Measurements from ENCODE around the gene KRT79. TPM values are rescaled to one million over a fixed set of nuclear protein-coding genes. Genes with fewer than 3 reads are reported as not detected.

The KRT79 gene
- total and polyA plus RNA-seq, 9 of the 15 experiments (the other 6 are each of a cell fraction or from before 2014, with no cell fraction given) = 0.03 to 2.3 (median 0.23) TPM; not detected in 2

DNA sequence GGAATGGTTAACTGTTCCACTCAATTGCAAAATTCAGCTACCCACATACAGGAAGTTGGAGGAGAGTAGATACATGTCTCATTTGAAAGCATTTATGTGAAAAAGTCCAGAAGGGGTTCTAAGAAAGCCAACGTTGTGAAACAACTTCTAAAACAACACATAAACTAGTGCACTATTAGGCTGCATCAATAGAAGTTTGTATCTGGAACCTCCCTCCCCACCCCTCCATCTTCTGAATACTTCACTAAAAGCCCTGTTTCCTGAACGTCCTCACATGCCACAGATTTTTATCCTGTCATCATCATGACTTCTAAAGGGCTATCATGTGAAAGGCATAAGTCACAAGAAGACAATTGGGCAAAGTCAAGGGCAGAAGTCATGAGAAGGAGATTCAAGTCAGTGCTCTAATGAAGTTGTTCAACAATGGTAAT, 5.5 kb downstream of the KRT79 start:
- DNase-seq (ENCODE audit: extremely low read depth in 1 of 4, low spot score in 3 of 4) (no peak), ATAC-seq (no peak), FAIRE-seq (no peak)
- H3K4me1 ChIP-seq (replicated peaks in 1 of 2; ENCODE audit: control insufficient read depth in 2 of 2, insufficient read depth in 2 of 2, low read length in 2 of 2) = no peaks in the 10 kb centered on the region; a peak in 2 of 5 replicates
- no peaks in the 10 kb centered on the region for H3K9me3 ChIP-seq (replicated peaks; ENCODE audit: control insufficient read depth, insufficient read depth, low read depth, low read length)
- in situ Hi-C loops (cut with MboI) = no loop called here
- POLR2A ChIA-PET = interaction anchor here (0.6 to 0.7 kb wide), 3 partner anchors 10 to 45 kb away, joined by 3 read pairs; no protein-coding TSS in a partner anchor
- no peaks in the 10 kb centered on the region; the same call in 1 of the 2 replicates for H4K20me1 ChIP-seq (replicated peaks; ENCODE audit: control insufficient read depth, insufficient read depth, low read length)
- H3K27ac ChIP-seq (ENCODE audit: extremely low read depth, low read depth, low read length) = no peak overlapping the region
- H3K4me3 ChIP-seq = no peak overlapping the region
- intact Hi-C loops (cut with micrococcal nuclease) = no loop called here
- CTCF ChIA-PET (ENCODE audit: low intra/inter-chr PET ratio) = no interaction called here
- WGBS (ENCODE audit: insufficient coverage, low coverage, missing lambda C conversion rate) = 0% methylated on average over 2 of the region's 2 CpGs
- H3K79me2 ChIP-seq (ENCODE audit: control insufficient read depth, insufficient read depth, low read length) = no peaks in the 10 kb centered on the region
- no TSS peak for BruUV-seq (replicated peaks)
- H2AFZ ChIP-seq (ENCODE audit: low read depth, low read length) = no peak overlapping the region
- peaks cover 32 to 65% of the 10 kb centered on the region in 2 experiments for H3K27me3 ChIP-seq (ENCODE audit: control insufficient read depth in 2 of 2, insufficient read depth in 2 of 2, low read length in 2 of 2)
- H3K9ac ChIP-seq (ENCODE audit: insufficient read depth in 1 of 2, low read depth in 2 of 2, low read length in 2 of 2) = no peak overlapping the region
- H3K9me1 ChIP-seq (ENCODE audit: control insufficient read depth, insufficient read depth, low read length) = no peaks in the 10 kb centered on the region
- no peak overlapping the region for H3K4me2 ChIP-seq (ENCODE audit: insufficient read depth, low read length)
- no peaks in the 10 kb centered on the region for H3K36me3 ChIP-seq (ENCODE audit: control insufficient read depth, insufficient read depth, low read length)
- no peak for TF ChIP-seq ILF3 (IDR thresholded peaks at IDR 0.05; ENCODE audit: borderline replicate concordance)
- no peak for TF ChIP-seq IRF2 (CRISPR knock-in tag; IDR thresholded peaks at IDR 0.05)
- TF ChIP-seq, protein P1, sequence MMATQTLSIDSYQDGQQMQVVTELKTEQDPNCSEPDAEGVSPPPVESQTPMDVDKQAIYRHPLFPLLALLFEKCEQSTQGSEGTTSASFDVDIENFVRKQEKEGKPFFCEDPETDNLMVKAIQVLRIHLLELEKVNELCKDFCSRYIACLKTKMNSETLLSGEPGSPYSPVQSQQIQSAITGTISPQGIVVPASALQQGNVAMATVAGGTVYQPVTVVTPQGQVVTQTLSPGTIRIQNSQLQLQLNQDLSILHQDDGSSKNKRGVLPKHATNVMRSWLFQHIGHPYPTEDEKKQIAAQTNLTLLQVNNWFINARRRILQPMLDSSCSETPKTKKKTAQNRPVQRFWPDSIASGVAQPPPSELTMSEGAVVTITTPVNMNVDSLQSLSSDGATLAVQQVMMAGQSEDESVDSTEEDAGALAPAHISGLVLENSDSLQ (IDR thresholded peaks at IDR 0.05) = no peak
- no peak for TF ChIP-seq DDX20 (tag; IDR thresholded peaks at IDR 0.05; ENCODE audit: low read depth)
- no peak for TF ChIP-seq POLR3G (IDR thresholded peaks at IDR 0.05; ENCODE audit: extremely low read depth, insufficient read length, insufficient replicate concordance)
- no peak for TF ChIP-seq MIER1 (IDR thresholded peaks at IDR 0.05; ENCODE audit: low read depth)
- TF ChIP-seq, protein P2, sequence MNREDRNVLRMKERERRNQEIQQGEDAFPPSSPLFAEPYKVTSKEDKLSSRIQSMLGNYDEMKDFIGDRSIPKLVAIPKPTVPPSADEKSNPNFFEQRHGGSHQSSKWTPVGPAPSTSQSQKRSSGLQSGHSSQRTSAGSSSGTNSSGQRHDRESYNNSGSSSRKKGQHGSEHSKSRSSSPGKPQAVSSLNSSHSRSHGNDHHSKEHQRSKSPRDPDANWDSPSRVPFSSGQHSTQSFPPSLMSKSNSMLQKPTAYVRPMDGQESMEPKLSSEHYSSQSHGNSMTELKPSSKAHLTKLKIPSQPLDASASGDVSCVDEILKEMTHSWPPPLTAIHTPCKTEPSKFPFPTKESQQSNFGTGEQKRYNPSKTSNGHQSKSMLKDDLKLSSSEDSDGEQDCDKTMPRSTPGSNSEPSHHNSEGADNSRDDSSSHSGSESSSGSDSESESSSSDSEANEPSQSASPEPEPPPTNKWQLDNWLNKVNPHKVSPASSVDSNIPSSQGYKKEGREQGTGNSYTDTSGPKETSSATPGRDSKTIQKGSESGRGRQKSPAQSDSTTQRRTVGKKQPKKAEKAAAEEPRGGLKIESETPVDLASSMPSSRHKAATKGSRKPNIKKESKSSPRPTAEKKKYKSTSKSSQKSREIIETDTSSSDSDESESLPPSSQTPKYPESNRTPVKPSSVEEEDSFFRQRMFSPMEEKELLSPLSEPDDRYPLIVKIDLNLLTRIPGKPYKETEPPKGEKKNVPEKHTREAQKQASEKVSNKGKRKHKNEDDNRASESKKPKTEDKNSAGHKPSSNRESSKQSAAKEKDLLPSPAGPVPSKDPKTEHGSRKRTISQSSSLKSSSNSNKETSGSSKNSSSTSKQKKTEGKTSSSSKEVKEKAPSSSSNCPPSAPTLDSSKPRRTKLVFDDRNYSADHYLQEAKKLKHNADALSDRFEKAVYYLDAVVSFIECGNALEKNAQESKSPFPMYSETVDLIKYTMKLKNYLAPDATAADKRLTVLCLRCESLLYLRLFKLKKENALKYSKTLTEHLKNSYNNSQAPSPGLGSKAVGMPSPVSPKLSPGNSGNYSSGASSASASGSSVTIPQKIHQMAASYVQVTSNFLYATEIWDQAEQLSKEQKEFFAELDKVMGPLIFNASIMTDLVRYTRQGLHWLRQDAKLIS (CRISPR knock-in tag; IDR thresholded peaks at IDR 0.05) = no peak
- TF ChIP-seq ZNF699 (CRISPR knock-in tag; IDR thresholded peaks at IDR 0.05; ENCODE audit: insufficient replicate concordance) = no peak
- no peak for TF ChIP-seq MECOM (CRISPR knock-in tag; IDR thresholded peaks at IDR 0.05)
- TF ChIP-seq GTF2A2 (tag; IDR thresholded peaks at IDR 0.05) = no peak
- no peak for TF ChIP-seq MTA1 (IDR thresholded peaks at IDR 0.05; ENCODE audit: borderline replicate concordance)
- TF ChIP-seq ZNF583 (CRISPR knock-in tag; IDR thresholded peaks at IDR 0.05) = no peak
- TF ChIP-seq, protein P3, sequence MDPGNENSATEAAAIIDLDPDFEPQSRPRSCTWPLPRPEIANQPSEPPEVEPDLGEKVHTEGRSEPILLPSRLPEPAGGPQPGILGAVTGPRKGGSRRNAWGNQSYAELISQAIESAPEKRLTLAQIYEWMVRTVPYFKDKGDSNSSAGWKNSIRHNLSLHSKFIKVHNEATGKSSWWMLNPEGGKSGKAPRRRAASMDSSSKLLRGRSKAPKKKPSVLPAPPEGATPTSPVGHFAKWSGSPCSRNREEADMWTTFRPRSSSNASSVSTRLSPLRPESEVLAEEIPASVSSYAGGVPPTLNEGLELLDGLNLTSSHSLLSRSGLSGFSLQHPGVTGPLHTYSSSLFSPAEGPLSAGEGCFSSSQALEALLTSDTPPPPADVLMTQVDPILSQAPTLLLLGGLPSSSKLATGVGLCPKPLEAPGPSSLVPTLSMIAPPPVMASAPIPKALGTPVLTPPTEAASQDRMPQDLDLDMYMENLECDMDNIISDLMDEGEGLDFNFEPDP (CRISPR knock-in tag; IDR thresholded peaks at IDR 0.05) = no peak
- no peak for TF ChIP-seq MEF2D (tag; conservative IDR thresholded peaks at IDR 0.05; ENCODE audit: low read depth)
- no peak for TF ChIP-seq CREM (IDR thresholded peaks at IDR 0.05; ENCODE audit: low read depth)
- TF ChIP-seq GTF2E2 (tag; IDR thresholded peaks at IDR 0.05) = no peak

All from K562 (cell line).